Peyer's patch (tissue), 4 donors: ENCODE results near the gene BPI.
"Not testable (repeated sequence)": the region's sequence is repeated elsewhere in the genome, so short reads cannot be mapped to it uniquely, and the experiment has no call there.

Experiments used
- POLR2A ChIP-seq, 2 donors: fragments of 450-650 bp; IDR thresholded peaks; one replicate each; pipeline ENCODE4 v1.5.1; 2017; ENCODE audit warnings: antibody characterized with exemption in 2 of 2, mild to moderate bottlenecking in 2 of 2, moderate library complexity in 2 of 2
- TF ChIP-seq, protein P1 (sequence below), 6 experiments: fragments of 450-650 bp in 4 of 6; fragments of 200-600 bp in 2 of 6; sonication (generic) in 1 of 6; IDR thresholded peaks; one replicate each; pipeline ENCODE4 v1.5.1; 2017 to 2019; ENCODE audit warnings: antibody characterized with exemption in 6 of 6, mild to moderate bottlenecking in 3 of 6, moderate library complexity in 1 of 6

DNA sequence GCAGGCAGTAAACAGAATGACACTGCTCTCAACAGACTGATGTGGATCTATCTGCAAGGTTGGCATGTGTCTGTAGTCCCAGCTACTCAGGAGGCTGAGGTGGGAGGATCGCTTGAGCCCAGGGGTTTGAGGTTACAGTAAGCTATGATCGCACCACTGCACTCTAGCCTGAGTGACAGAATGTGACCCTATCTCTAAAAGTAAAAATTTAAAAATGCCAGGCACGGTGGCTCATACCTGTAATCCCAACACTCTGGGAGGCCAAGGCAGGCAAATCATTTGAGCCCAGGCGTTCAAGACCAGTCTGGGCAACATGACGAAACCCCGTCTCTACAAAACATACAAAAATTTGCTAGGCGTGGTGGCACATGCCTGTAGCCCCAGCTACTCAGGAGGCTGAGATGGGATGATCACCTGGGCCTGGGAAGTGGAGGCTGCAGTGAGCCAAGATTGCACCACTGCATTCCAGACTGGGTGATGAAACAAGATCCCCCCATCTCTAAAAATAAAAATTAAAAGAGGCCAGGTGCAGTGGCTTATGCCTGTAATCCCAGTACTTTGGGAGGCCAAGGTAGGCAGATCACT, 19.8 kb upstream of the BPI start:
- TF ChIP-seq, protein P1, sequence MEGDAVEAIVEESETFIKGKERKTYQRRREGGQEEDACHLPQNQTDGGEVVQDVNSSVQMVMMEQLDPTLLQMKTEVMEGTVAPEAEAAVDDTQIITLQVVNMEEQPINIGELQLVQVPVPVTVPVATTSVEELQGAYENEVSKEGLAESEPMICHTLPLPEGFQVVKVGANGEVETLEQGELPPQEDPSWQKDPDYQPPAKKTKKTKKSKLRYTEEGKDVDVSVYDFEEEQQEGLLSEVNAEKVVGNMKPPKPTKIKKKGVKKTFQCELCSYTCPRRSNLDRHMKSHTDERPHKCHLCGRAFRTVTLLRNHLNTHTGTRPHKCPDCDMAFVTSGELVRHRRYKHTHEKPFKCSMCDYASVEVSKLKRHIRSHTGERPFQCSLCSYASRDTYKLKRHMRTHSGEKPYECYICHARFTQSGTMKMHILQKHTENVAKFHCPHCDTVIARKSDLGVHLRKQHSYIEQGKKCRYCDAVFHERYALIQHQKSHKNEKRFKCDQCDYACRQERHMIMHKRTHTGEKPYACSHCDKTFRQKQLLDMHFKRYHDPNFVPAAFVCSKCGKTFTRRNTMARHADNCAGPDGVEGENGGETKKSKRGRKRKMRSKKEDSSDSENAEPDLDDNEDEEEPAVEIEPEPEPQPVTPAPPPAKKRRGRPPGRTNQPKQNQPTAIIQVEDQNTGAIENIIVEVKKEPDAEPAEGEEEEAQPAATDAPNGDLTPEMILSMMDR (IDR thresholded peaks at IDR 0.05): not testable (repeated sequence)
- not testable (repeated sequence) for TF ChIP-seq POLR2A (IDR thresholded peaks at IDR 0.05)
